OCI-LY7 (cell line): ENCODE results near the gene CXorf49B. TPM values are rescaled to one million over a fixed set of nuclear protein-coding genes. Genes with fewer than 3 reads are reported as not detected.
"Not testable (repeated sequence)": the region's sequence is repeated elsewhere in the genome, so short reads cannot be mapped to it uniquely, and the experiment has no call there.

ENCODE experiments used
- Bru-seq: library from RNA; stranded (reverse); fragments of 400-500 nt; gene quantifications from one replicate; lab custom pipeline; 2021; lab: Mats Ljungman, UMichigan
- BruChase-seq, 2 experiments: library from RNA; stranded (reverse); fragments of 400-500 nt; gene quantifications; one replicate each; lab custom pipeline; 2021; lab: Mats Ljungman, UMichigan
- BruUV-seq: library from RNA; stranded (reverse); fragments of 400-500 nt; replicated peaks from 2 replicates; lab custom pipeline; 2021; lab: Mats Ljungman, UMichigan
- CTCF ChIA-PET: fragments of 300-600 bp; sonication (Branson Sonifier 250); formaldehyde crosslinking; loops from one replicate; lab custom pipeline; 2022; ENCODE audit warnings: antibody characterized with exemption; ENCODE audit not compliant: unreplicated experiment; lab: Charles Lee
- POLR2A ChIA-PET: fragments of 300-600 bp; sonication (Branson Sonifier 250); formaldehyde crosslinking; loops from one replicate; lab custom pipeline; 2022; ENCODE audit warnings: antibody characterized with exemption; lab: Charles Lee
- DNase-seq: peaks from one replicate; pipeline ENCODE4 v3.0.0-alpha.2; 2015; ENCODE audit warnings: low spot score
- H2AFZ ChIP-seq: fragments of 200-600 bp; sonication (generic), shearing (Covaris generic); 2 replicates; pipeline ENCODE4 v1.6.1; 2014; ENCODE audit warnings: mild to moderate bottlenecking, antibody characterized with exemption, low read length, moderate library complexity
- H3K27ac ChIP-seq: fragments of 200-600 bp; sonication (generic); 2 replicates; pipeline ENCODE4 v1.5.1; 2014; ENCODE audit warnings: mixed run types, low read depth, mild to moderate bottlenecking, moderate library complexity, low read length, inconsistent platforms; ENCODE audit not compliant: poor library complexity, severe bottlenecking
- H3K36me3 ChIP-seq: fragments of 200-600 bp; sonication (generic); 2 replicates; pipeline ENCODE4 v1.6.1; 2014; ENCODE audit warnings: mild to moderate bottlenecking, antibody characterized with exemption, low read length, moderate library complexity, mixed read lengths; ENCODE audit not compliant: insufficient read depth
- H3K4me1 ChIP-seq: fragments of 200-600 bp; sonication (generic); 2 replicates; pipeline ENCODE4 v1.5.1; 2014; ENCODE audit warnings: mild to moderate bottlenecking, low read length; ENCODE audit not compliant: insufficient read depth, poor library complexity, severe bottlenecking
- H3K4me2 ChIP-seq: fragments of 200-600 bp; sonication (generic); 2 replicates; pipeline ENCODE4 v1.6.1; 2014; ENCODE audit warnings: mild to moderate bottlenecking, low read length
- H3K4me3 ChIP-seq: fragments of 200-600 bp; sonication (generic); 2 replicates; pipeline ENCODE4 v1.5.1; 2014; ENCODE audit warnings: mild to moderate bottlenecking, low read depth, low read length; ENCODE audit not compliant: poor library complexity, severe bottlenecking
- H3K79me2 ChIP-seq: fragments of 200-600 bp; sonication (generic); 2 replicates; pipeline ENCODE4 v1.6.1; 2016; ENCODE audit warnings: low read depth, mild to moderate bottlenecking, low read length, moderate library complexity, mixed read lengths; ENCODE audit not compliant: insufficient read depth
- H3K9me2 ChIP-seq: fragments of 200-600 bp; sonication (generic); 2 replicates; pipeline ENCODE4 v1.6.1; 2016; ENCODE audit warnings: mild to moderate bottlenecking, low read length, mixed read lengths; ENCODE audit not compliant: insufficient read depth
- H3K9me3 ChIP-seq: fragments of 200-600 bp; sonication (generic); 2 replicates; pipeline ENCODE4 v1.6.1; 2014; ENCODE audit warnings: mild to moderate bottlenecking, mixed run types, low read length, mixed read lengths
- H4K20me1 ChIP-seq: fragments of 200-600 bp; sonication (generic); 2 replicates; pipeline ENCODE4 v1.6.1; 2014; ENCODE audit warnings: mild to moderate bottlenecking, antibody characterized with exemption, low read length, moderate library complexity, mixed read lengths; ENCODE audit not compliant: insufficient read depth
- intact Hi-C: fragments of 100-400 bp; cut with micrococcal nuclease; formaldehyde crosslinking; loops from one replicate; pipeline ENCODE4 v1.10.0; 2022; ENCODE audit not compliant: unreplicated experiment
- long read RNA-seq: library from polyadenylated mRNA; stranded (forward); transcript quantifications from one replicate; pipeline ENCODE4 v2.0.0, GENCODE V29; 2022
- total RNA-seq, 2 experiments: library from RNA; depleted of rRNA in 1 of 2; stranded (reverse); fragments of >200 nt in 1 of 2; shearing (Covaris generic) in 1 of 2; gene quantifications; 2 replicates each; pipeline ENCODE4 v1.2.3, GENCODE V29; 2014 to 2022

Gene CXorf49B
- total RNA-seq (2014; rRNA removed; shearing (Covaris generic)) (not detected in 2 replicates), total RNA-seq (2022) (not detected in 2 replicates), Bru-seq, nascent RNA (not detected), BruChase-seq, experiment 1, labeled RNA remaining after a 6-hour chase (not detected), BruChase-seq, experiment 2, labeled RNA remaining after a 2-hour chase (not detected)
- long read RNA-seq, result 0 reads

DNA sequence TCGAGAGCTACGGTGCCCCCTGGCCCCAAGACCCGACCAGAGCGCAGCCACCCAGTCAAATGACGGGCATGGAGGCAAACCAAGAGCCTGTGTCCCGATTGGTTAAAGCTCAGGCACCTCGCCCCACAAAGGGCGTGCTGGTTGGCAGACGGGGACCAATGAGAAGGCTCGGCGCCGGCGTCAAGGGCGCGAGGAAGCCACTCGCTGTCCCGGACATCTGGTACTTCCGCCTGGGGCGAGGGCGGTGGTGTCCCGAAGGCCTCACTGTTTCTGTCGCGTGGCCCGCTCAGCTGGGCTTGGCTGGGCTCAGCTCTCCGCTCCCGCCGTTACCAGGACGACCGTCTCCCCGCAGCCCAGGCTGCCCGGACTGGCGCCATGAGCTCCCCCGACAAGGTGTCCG, at the start of gene CXorf49B:
Gene CXorf49B, plus strand, starts transcription at position 301 of the 400 bp plus-strand sequence. Its CDS starts 75 bp downstream, at position 376.
- H2AFZ ChIP-seq, intact Hi-C loops, H3K27ac ChIP-seq, H3K79me2 ChIP-seq, H3K4me1 ChIP-seq, H3K4me2 ChIP-seq, DNase-seq, H4K20me1 ChIP-seq, BruUV-seq, H3K36me3 ChIP-seq, POLR2A ChIA-PET, H3K9me3 ChIP-seq, H3K9me2 ChIP-seq, CTCF ChIA-PET, H3K4me3 ChIP-seq: not testable (repeated sequence)

GRCh38 chrX:71714064-71714463, 49.1 kb upstream of the CXorf49B start:
- H4K20me1 ChIP-seq, H3K9me2 ChIP-seq, H3K4me1 ChIP-seq, H3K9me3 ChIP-seq, H3K36me3 ChIP-seq, intact Hi-C loops, POLR2A ChIA-PET, H2AFZ ChIP-seq, H3K4me3 ChIP-seq, H3K79me2 ChIP-seq, BruUV-seq, H3K4me2 ChIP-seq, DNase-seq, H3K27ac ChIP-seq, CTCF ChIA-PET: not testable (repeated sequence)

DNA sequence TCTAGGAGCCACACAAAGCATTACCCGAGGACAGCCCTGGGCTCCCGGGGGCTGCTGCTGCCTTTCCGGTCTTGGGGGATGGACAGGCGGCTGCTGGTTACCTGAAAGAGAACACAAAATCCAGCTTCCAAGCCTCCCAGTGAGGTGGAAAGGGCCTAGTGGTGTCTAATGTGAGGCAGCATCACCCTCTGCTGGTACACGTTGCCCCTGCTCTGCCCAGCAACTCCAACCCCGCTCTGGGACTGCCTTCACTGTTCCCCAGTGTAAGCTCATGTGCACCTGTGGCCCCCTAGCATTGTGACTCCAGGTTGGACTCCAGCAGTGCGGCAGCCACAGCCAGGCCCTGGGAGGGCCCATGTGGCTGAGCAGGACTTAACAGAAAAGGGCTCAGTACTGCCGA, 47.6 kb upstream of the CXorf49B start:
- H3K4me1 ChIP-seq, H4K20me1 ChIP-seq, H3K36me3 ChIP-seq, BruUV-seq, CTCF ChIA-PET, H3K4me2 ChIP-seq, intact Hi-C loops, H3K9me3 ChIP-seq, H2AFZ ChIP-seq, H3K27ac ChIP-seq, DNase-seq, H3K9me2 ChIP-seq, H3K79me2 ChIP-seq, POLR2A ChIA-PET, H3K4me3 ChIP-seq: not testable (repeated sequence)

- H3K9me2 ChIP-seq, H3K79me2 ChIP-seq, H3K4me2 ChIP-seq, POLR2A ChIA-PET, H3K9me3 ChIP-seq, BruUV-seq, H3K36me3 ChIP-seq, H3K4me3 ChIP-seq, intact Hi-C loops, H3K4me1 ChIP-seq, H3K27ac ChIP-seq, CTCF ChIA-PET, DNase-seq, H2AFZ ChIP-seq, H4K20me1 ChIP-seq: not testable (repeated sequence)
Observed at GRCh38 chrX:71716323-71716722, 46.8 kb upstream of the CXorf49B start.

DNA sequence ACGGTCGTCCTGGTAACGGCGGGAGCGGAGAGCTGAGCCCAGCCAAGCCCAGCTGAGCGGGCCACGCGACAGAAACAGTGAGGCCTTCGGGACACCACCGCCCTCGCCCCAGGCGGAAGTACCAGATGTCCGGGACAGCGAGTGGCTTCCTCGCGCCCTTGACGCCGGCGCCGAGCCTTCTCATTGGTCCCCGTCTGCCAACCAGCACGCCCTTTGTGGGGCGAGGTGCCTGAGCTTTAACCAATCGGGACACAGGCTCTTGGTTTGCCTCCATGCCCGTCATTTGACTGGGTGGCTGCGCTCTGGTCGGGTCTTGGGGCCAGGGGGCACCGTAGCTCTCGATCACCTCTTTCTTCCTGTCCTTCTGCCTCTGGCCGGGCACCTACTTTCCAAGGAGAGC, 45.0 kb upstream of the CXorf49B start, which contains the start of gene CXorf49:
Gene CXorf49, minus strand, starts transcription at position 101 of the 400 bp plus-strand sequence. CDS start 134 bp downstream, outside the sequence.
- H3K9me3 ChIP-seq, H3K4me3 ChIP-seq, H3K27ac ChIP-seq, POLR2A ChIA-PET, H3K79me2 ChIP-seq, H3K9me2 ChIP-seq, H4K20me1 ChIP-seq, BruUV-seq, H3K36me3 ChIP-seq, CTCF ChIA-PET, H3K4me2 ChIP-seq, DNase-seq, H2AFZ ChIP-seq, intact Hi-C loops, H3K4me1 ChIP-seq: not testable (repeated sequence)

DNA sequence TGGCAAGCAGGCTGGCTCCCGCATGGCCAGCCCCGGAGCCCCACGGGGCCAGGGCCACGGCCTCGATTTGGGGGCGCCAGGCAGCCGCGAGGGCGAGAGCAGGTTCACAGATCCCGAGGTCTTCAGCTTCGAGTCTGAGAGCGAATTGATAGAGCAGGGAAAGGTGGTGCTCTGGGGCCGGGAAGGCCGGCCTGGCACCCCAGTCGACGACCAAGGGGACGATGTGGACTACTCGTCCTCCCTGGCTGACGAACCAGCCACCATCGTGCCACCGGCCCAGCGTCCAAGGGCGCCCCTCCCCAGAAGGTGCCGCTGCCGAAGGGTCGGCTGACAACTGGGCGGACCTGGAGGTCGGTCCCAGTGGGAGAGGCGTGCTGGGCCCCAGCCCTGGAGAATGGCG, 44.0 kb upstream of the CXorf49B start:
- H3K27ac ChIP-seq, H2AFZ ChIP-seq, H3K79me2 ChIP-seq, H3K9me2 ChIP-seq, POLR2A ChIA-PET, BruUV-seq, H3K9me3 ChIP-seq, intact Hi-C loops, H3K4me3 ChIP-seq, DNase-seq, H3K36me3 ChIP-seq, H3K4me2 ChIP-seq, CTCF ChIA-PET, H3K4me1 ChIP-seq, H4K20me1 ChIP-seq: not testable (repeated sequence)
